GM18511 (cell line): ENCODE results near the gene TAF8.

Experiments
- ATAC-seq: cut with Tn5 transposase; IDR thresholded peaks from one replicate; pipeline ENCODE4 v1.9.1; 2021; ENCODE audit warnings: mild to moderate bottlenecking, moderate library complexity; ENCODE audit not compliant: unreplicated experiment

TAF8 gene

GRCh38 chr6:42049948-42050296 is 402 bp upstream of the TAF8 start:
- ATAC-seq, result no peak

- no peak for ATAC-seq
Measured at GRCh38 chr6:42051268-42051653, 937 bp downstream of the TAF8 start.

GRCh38 chr6:42053601-42054000 is 3.3 kb downstream of the TAF8 start:
- no peak for ATAC-seq

- ATAC-seq, result no peak
Measured at GRCh38 chr6:42059743-42060142, 9.4 kb downstream of the TAF8 start.

- ATAC-seq, result no peak
Measured at GRCh38 chr6:42066156-42066675, 15.9 kb downstream of the TAF8 start.

GRCh38 chr6:42068173-42068572 is 17.8 kb downstream of the TAF8 start:
- ATAC-seq, result no peak

GRCh38 chr6:42068872-42069522 is 18.7 kb downstream of the TAF8 start:
- ATAC-seq, result no peak

- no peak for ATAC-seq
Measured at GRCh38 chr6:42071881-42072583, 21.7 kb downstream of the TAF8 start.

- no peak for ATAC-seq
Measured at GRCh38 chr6:42073287-42073686, 23.0 kb downstream of the TAF8 start.

- ATAC-seq, result no peak
Measured at GRCh38 chr6:42075159-42075838, 25.0 kb downstream of the TAF8 start.

- ATAC-seq, result no peak
Measured at GRCh38 chr6:42078386-42078785, 28.1 kb downstream of the TAF8 start.

- no peak for ATAC-seq
Measured at GRCh38 chr6:42079941-42080464, 29.7 kb downstream of the TAF8 start.

GRCh38 chr6:42083530-42083929 is 33.2 kb downstream of the TAF8 start:
- no peak for ATAC-seq

- ATAC-seq, result no peak
Measured at GRCh38 chr6:42084889-42085288, 34.6 kb downstream of the TAF8 start.

- no peak for ATAC-seq
Measured at GRCh38 chr6:42086046-42087035, 36.0 kb downstream of the TAF8 start.

- no peak for ATAC-seq
Measured at GRCh38 chr6:42088101-42088591, 37.8 kb downstream of the TAF8 start.

GRCh38 chr6:42090819-42091717 is 40.7 kb downstream of the TAF8 start:
- ATAC-seq, result no peak

GRCh38 chr6:42091718-42092023 is 41.3 kb downstream of the TAF8 start:
- no peak for ATAC-seq

GRCh38 chr6:42093582-42094329 is 43.4 kb downstream of the TAF8 start:
- ATAC-seq, result no peak
